ENCODE data around the gene NCR3LG1. TPM values are rescaled to one million over a fixed set of nuclear protein-coding genes. Genes with fewer than 3 reads are reported as not detected.

The NCR3LG1 gene
- total RNA-seq, 1 donor from 2014 or later, result 0.39 TPM

- DNase-seq (ENCODE audit: low spot score), result no peak
- no peaks in the 10 kb centered on the region for H3K79me2 ChIP-seq (ENCODE audit: low read depth)
- no peak overlapping the region for H2AFZ ChIP-seq (replicated peaks)
- H3K4me1 ChIP-seq, result peaks cover 23% of the 10 kb centered on the region
- no peak overlapping the region for H3K4me3 Mint-ChIP-seq
- peaks cover 11% of the 10 kb centered on the region for H3F3A ChIP-seq (ENCODE audit: low read depth)
- H3K36me3 ChIP-seq, result no peaks in the 10 kb centered on the region
- peaks cover 4% of the 10 kb centered on the region for H4K20me1 ChIP-seq (ENCODE audit: low read depth)
- no peaks in the 10 kb centered on the region for H3K9me3 ChIP-seq (ENCODE audit: low read depth)
- peaks cover 24% of the 10 kb centered on the region for H3K27me3 ChIP-seq
- H3K27ac Mint-ChIP-seq, result no peak overlapping the region
- TF ChIP-seq EZH2 (IDR thresholded peaks at IDR 0.05) (no peak), EZH2phosphoT487 (IDR thresholded peaks at IDR 0.05) (no peak)
- H3K9ac ChIP-seq, result no peak overlapping the region
- H3K4me3 ChIP-seq, result no peak overlapping the region
- no peaks in the 10 kb centered on the region for H3K36me3 Mint-ChIP-seq
- peaks cover 24% of the 10 kb centered on the region for H3K4me1 Mint-ChIP-seq
- H3K27me3 Mint-ChIP-seq (ENCODE audit: insufficient read depth, low read depth), result peaks cover 8% of the 10 kb centered on the region
- no peak overlapping the region for H3K27ac ChIP-seq
- no peaks in the 10 kb centered on the region for H3K9me3 Mint-ChIP-seq
- H3K4me2 ChIP-seq, result no peak overlapping the region
Measured at GRCh38 chr11:17414992-17415391, 63.4 kb downstream of the NCR3LG1 start.

- H3K4me3 Mint-ChIP-seq, result no peak overlapping the region
- H3K27me3 Mint-ChIP-seq (ENCODE audit: insufficient read depth, low read depth), result peaks cover 8% of the 10 kb centered on the region
Measured at GRCh38 chr11:17415523-17416104, 64.0 kb downstream of the NCR3LG1 start.

GRCh38 chr11:17416492-17416891 is 64.9 kb downstream of the NCR3LG1 start:
- no peaks in the 10 kb centered on the region for H3K9me3 ChIP-seq (ENCODE audit: low read depth)
- H3K36me3 ChIP-seq, result no peaks in the 10 kb centered on the region
- H3K4me2 ChIP-seq, result no peak overlapping the region
- Mint-ChIP-seq H3K36me3 (no peaks in the 10 kb centered on the region), H3K9me3 (no peaks in the 10 kb centered on the region), H3K27me3 (ENCODE audit: insufficient read depth, low read depth) (peaks cover 4% of the 10 kb centered on the region), H3K4me3 (no peak overlapping the region), H3K27ac (no peak overlapping the region), H3K4me1 (peaks cover 24% of the 10 kb centered on the region)
- H4K20me1 ChIP-seq (ENCODE audit: low read depth), result peaks cover 4% of the 10 kb centered on the region
- H3K4me1 ChIP-seq, result peaks cover 34% of the 10 kb centered on the region
- no peaks in the 10 kb centered on the region for H3K79me2 ChIP-seq (ENCODE audit: low read depth)
- H3K9ac ChIP-seq, result no peak overlapping the region
- peaks cover 24% of the 10 kb centered on the region for H3K27me3 ChIP-seq
- H3F3A ChIP-seq (ENCODE audit: low read depth), result peaks cover 9% of the 10 kb centered on the region
- H3K4me3 ChIP-seq, result no peak overlapping the region
- no peak for DNase-seq (ENCODE audit: low spot score)
- H3K27ac ChIP-seq, result no peak overlapping the region
- TF ChIP-seq EZH2phosphoT487 (IDR thresholded peaks at IDR 0.05), result no peak
- TF ChIP-seq EZH2 (IDR thresholded peaks at IDR 0.05), result no peak
- TF ChIP-seq CTCF (IDR thresholded peaks at IDR 0.05), result no peak
- H2AFZ ChIP-seq (replicated peaks), result no peak overlapping the region

More at GRCh38 chr11:17415523-17416104, 64.0 kb downstream of the NCR3LG1 start:
- Histone ChIP-seq H3K9me3 (ENCODE audit: low read depth) (no peaks in the 10 kb centered on the region), H2AFZ (replicated peaks) (no peak overlapping the region), H3F3A (ENCODE audit: low read depth) (peaks cover 11% of the 10 kb centered on the region), H3K27ac (no peak overlapping the region), H3K27me3 (peaks cover 24% of the 10 kb centered on the region), H3K36me3 (no peaks in the 10 kb centered on the region), H3K79me2 (ENCODE audit: low read depth) (no peaks in the 10 kb centered on the region), H3K4me2 (no peak overlapping the region), H4K20me1 (ENCODE audit: low read depth) (peaks cover 4% of the 10 kb centered on the region), H3K4me3 (no peak overlapping the region), H3K4me1 (peaks cover 27% of the 10 kb centered on the region), H3K9ac (no peak overlapping the region)
- H3K27ac Mint-ChIP-seq, result no peak overlapping the region
- H3K4me1 Mint-ChIP-seq, result peaks cover 24% of the 10 kb centered on the region
- no peaks in the 10 kb centered on the region for H3K36me3 Mint-ChIP-seq
- DNase-seq (ENCODE audit: low spot score), result no peak
- H3K9me3 Mint-ChIP-seq, result no peaks in the 10 kb centered on the region
- no peak for TF ChIP-seq EZH2 (IDR thresholded peaks at IDR 0.05)
- TF ChIP-seq CTCF (IDR thresholded peaks at IDR 0.05), result no peak
- TF ChIP-seq EZH2phosphoT487 (IDR thresholded peaks at IDR 0.05), result no peak

- TF ChIP-seq EZH2phosphoT487 (IDR thresholded peaks at IDR 0.05) (no peak), CTCF (IDR thresholded peaks at IDR 0.05) (no peak), EZH2 (IDR thresholded peaks at IDR 0.05) (no peak)
- H3K9me3 Mint-ChIP-seq, result no peaks in the 10 kb centered on the region
- Histone ChIP-seq H2AFZ (replicated peaks) (no peak overlapping the region), H4K20me1 (ENCODE audit: low read depth) (no peaks in the 10 kb centered on the region), H3K9me3 (ENCODE audit: low read depth) (no peaks in the 10 kb centered on the region), H3K36me3 (no peaks in the 10 kb centered on the region), H3F3A (ENCODE audit: low read depth) (peaks cover 1% of the 10 kb centered on the region), H3K4me3 (no peak overlapping the region), H3K4me2 (no peak overlapping the region), H3K9ac (no peak overlapping the region), H3K27ac (no peak overlapping the region), H3K79me2 (ENCODE audit: low read depth) (no peaks in the 10 kb centered on the region), H3K4me1 (peaks cover 25% of the 10 kb centered on the region), H3K27me3 (peaks cover 24% of the 10 kb centered on the region)
- no peak overlapping the region for H3K4me3 Mint-ChIP-seq
- H3K36me3 Mint-ChIP-seq, result no peaks in the 10 kb centered on the region
- no peak for DNase-seq (ENCODE audit: low spot score)
- H3K4me1 Mint-ChIP-seq, result peaks cover 14% of the 10 kb centered on the region
- H3K27ac Mint-ChIP-seq, result no peak overlapping the region
- H3K27me3 Mint-ChIP-seq (ENCODE audit: insufficient read depth, low read depth), result peaks cover 6% of the 10 kb centered on the region
Measured at GRCh38 chr11:17418444-17419081, 67.0 kb downstream of the NCR3LG1 start.

Measured in neural progenitor cell (in vitro differentiated cells).